Astrocyte (in vitro differentiated cells and primary cell): Measurements from ENCODE around the gene FGD6.

Experiments
- EZH2 ChIP-seq: IDR thresholded peaks from 2 replicates; pipeline ENCODE4 v1.6.1; 2012; ENCODE audit warnings: mild to moderate bottlenecking, low read length, inconsistent platforms; ENCODE audit not compliant: insufficient read depth
- TF ChIP-seq, protein P1 (sequence below): IDR thresholded peaks from 2 replicates; pipeline ENCODE4 v1.5.1; 2011; ENCODE audit warnings: low read depth, mild to moderate bottlenecking, inconsistent platforms, low read length, moderate library complexity; ENCODE audit not compliant: insufficient read depth

GRCh38 chr12:95143621-95144205, 73.6 kb downstream of the FGD6 start:
- TF ChIP-seq, protein P1, sequence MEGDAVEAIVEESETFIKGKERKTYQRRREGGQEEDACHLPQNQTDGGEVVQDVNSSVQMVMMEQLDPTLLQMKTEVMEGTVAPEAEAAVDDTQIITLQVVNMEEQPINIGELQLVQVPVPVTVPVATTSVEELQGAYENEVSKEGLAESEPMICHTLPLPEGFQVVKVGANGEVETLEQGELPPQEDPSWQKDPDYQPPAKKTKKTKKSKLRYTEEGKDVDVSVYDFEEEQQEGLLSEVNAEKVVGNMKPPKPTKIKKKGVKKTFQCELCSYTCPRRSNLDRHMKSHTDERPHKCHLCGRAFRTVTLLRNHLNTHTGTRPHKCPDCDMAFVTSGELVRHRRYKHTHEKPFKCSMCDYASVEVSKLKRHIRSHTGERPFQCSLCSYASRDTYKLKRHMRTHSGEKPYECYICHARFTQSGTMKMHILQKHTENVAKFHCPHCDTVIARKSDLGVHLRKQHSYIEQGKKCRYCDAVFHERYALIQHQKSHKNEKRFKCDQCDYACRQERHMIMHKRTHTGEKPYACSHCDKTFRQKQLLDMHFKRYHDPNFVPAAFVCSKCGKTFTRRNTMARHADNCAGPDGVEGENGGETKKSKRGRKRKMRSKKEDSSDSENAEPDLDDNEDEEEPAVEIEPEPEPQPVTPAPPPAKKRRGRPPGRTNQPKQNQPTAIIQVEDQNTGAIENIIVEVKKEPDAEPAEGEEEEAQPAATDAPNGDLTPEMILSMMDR, result no peak
- TF ChIP-seq EZH2, result no peak
